SK-N-SH (cell line): ENCODE measurements around the gene C15orf39.

Experiments used
- CTCF ChIP-seq: fragments of 200-600 bp; sonication (generic); IDR thresholded peaks from 2 replicates; pipeline ENCODE4 v1.6.1; 2017; ENCODE audit warnings: antibody characterized with exemption, mild to moderate bottlenecking, moderate library complexity
- ELF1 ChIP-seq: IDR thresholded peaks from 2 replicates; pipeline ENCODE4 v1.4.0; 2012
- EP300 ChIP-seq, 2 experiments: IDR thresholded peaks; 2 replicates each; pipeline versions ENCODE4 v1.4.0 to v1.6.1; 2012; ENCODE audit warnings: borderline replicate concordance in 1 of 2, low read depth in 1 of 2, low read length in 1 of 2
- EZH2phosphoT487 ChIP-seq: fragments of 200-600 bp; sonication (generic); IDR thresholded peaks from 2 replicates; pipeline ENCODE4 v1.6.1; 2017; ENCODE audit warnings: low read depth, mixed run types, mild to moderate bottlenecking, antibody characterized with exemption, moderate library complexity, borderline replicate concordance
- FOSL2 ChIP-seq: IDR thresholded peaks from 2 replicates; pipeline ENCODE4 v1.4.0; 2012; ENCODE audit warnings: low read depth, mild to moderate bottlenecking, moderate library complexity, borderline replicate concordance
- JUND ChIP-seq: IDR thresholded peaks from 2 replicates; pipeline ENCODE4 v1.4.0; 2012
- MEF2A ChIP-seq: IDR thresholded peaks from 2 replicates; pipeline ENCODE4 v1.4.0; 2012; ENCODE audit warnings: low read depth, borderline replicate concordance
- NRF1 ChIP-seq: IDR thresholded peaks from 2 replicates; pipeline ENCODE4 v1.6.1; 2012; ENCODE audit warnings: low read depth, mild to moderate bottlenecking, low read length
- POLR2AphosphoS5 ChIP-seq: IDR thresholded peaks from 2 replicates; pipeline ENCODE4 v1.6.1; 2012; ENCODE audit warnings: low read depth, low read length
- RCOR1 ChIP-seq: fragments of 150-350 bp; IDR thresholded peaks from 2 replicates; pipeline ENCODE4 v1.6.1; 2017; ENCODE audit warnings: antibody characterized with exemption, low read length
- SMC3 ChIP-seq: IDR thresholded peaks from 2 replicates; pipeline ENCODE4 v1.6.1; 2012; ENCODE audit warnings: low read depth, low read length, improper control_type of control experiment
- TAF1 ChIP-seq: IDR thresholded peaks from 2 replicates; pipeline ENCODE4 v1.6.1; 2012; ENCODE audit warnings: low read depth, mild to moderate bottlenecking, low read length, moderate library complexity, borderline replicate concordance
- TEAD4 ChIP-seq: IDR thresholded peaks from 2 replicates; pipeline ENCODE4 v1.4.0; 2012; ENCODE audit warnings: mild to moderate bottlenecking, borderline replicate concordance; ENCODE audit not compliant: insufficient read depth
- USF2 ChIP-seq: fragments of 150-350 bp; IDR thresholded peaks from 2 replicates; pipeline ENCODE4 v1.6.1; 2017; ENCODE audit warnings: antibody characterized with exemption, low read length, low read depth, borderline replicate concordance

- no peak for TF ChIP-seq CTCF
- no peak for TF ChIP-seq USF2
- TF ChIP-seq NRF1, result no peak
- TF ChIP-seq JUND, result no peak
- no peak for TF ChIP-seq ELF1
- no peak for TF ChIP-seq MEF2A
- TF ChIP-seq TEAD4, result no peak
- TF ChIP-seq TAF1, result no peak
- no peak for TF ChIP-seq POLR2AphosphoS5
- no peak for TF ChIP-seq EP300 (IDR thresholded peaks at IDR 0.05; ENCODE audit: borderline replicate concordance in 1 of 2, low read depth in 1 of 2, low read length in 1 of 2)
- TF ChIP-seq SMC3, result no peak
- no peak for TF ChIP-seq RCOR1
- no peak for TF ChIP-seq EZH2phosphoT487
- no peak for TF ChIP-seq FOSL2
Measured at GRCh38 chr15:75179746-75180140, 21.9 kb upstream of the C15orf39 start.
